CD14-positive monocyte (primary cell): ENCODE results near the gene SLC27A2. TPM values are rescaled to one million over a fixed set of nuclear protein-coding genes. Genes with fewer than 3 reads are reported as not detected.
A peak's percentile ranks its signal among the peaks of the same experiment; 100 is the strongest.

Experiments
- DNase-seq, 3 donors: peaks; one replicate each; pipeline ENCODE4 v3.0.0-alpha.2; 2011 to 2022
- H2AFZ ChIP-seq: 2 replicates; pipeline ENCODE4 v1.6.0; 2012; ENCODE audit warnings: mild to moderate bottlenecking, low read depth, low read length, inconsistent platforms; ENCODE audit not compliant: insufficient read depth, poor library complexity, severe bottlenecking
- H3K27ac ChIP-seq, 2 donors: 1 replicate in 1 of 2; 2 replicates in 1 of 2; pipeline ENCODE4 v1.5.1; 2012 to 2013; ENCODE audit warnings: low read length in 2 of 2, control low read depth in 1 of 2, inconsistent platforms in 1 of 2, low read depth in 1 of 2, mild to moderate bottlenecking in 1 of 2
- H3K27me3 ChIP-seq, 2 donors: one replicate each; pipeline versions ENCODE4 v1.6.0 to v1.6.1; 2011 to 2013; ENCODE audit warnings: low read length in 2 of 2; ENCODE audit not compliant: control insufficient read depth in 2 of 2, insufficient read depth in 2 of 2
- H3K36me3 ChIP-seq, 2 donors: replicated peaks in 1 of 2; 1 replicate in 1 of 2; 2 replicates in 1 of 2; pipeline versions ENCODE4 v1.5.1 to v1.6.1; 2012 to 2013; ENCODE audit warnings: low read length in 2 of 2, control low read depth in 1 of 2, inconsistent platforms in 1 of 2, mild to moderate bottlenecking in 1 of 2; ENCODE audit not compliant: insufficient read depth in 2 of 2, control insufficient read depth in 1 of 2
- H3K4me1 ChIP-seq, 2 donors: 1 replicate in 1 of 2; 2 replicates in 1 of 2; pipeline versions ENCODE4 v1.5.1 to v1.6.1; 2012 to 2013; ENCODE audit warnings: low read length in 2 of 2, control low read depth in 1 of 2, inconsistent platforms in 1 of 2, mild to moderate bottlenecking in 1 of 2, moderate library complexity in 1 of 2; ENCODE audit not compliant: insufficient read depth in 2 of 2, control insufficient read depth in 1 of 2
- H3K4me2 ChIP-seq: replicated peaks from 2 replicates; pipeline ENCODE3; 2012; ENCODE audit warnings: low read length, moderate library complexity, mild to moderate bottlenecking; ENCODE audit not compliant: poor library complexity, severe bottlenecking; ENCODE audit errors: extremely low read depth
- H3K4me3 ChIP-seq, 3 experiments: fragments of 200-600 bp in 1 of 3; sonication (generic) in 1 of 3; replicated peaks in 1 of 3; 1 replicate in 2 of 3; 2 replicates in 1 of 3; pipeline ENCODE4 v1.5.1; 2011 to 2013; ENCODE audit warnings: low read length in 3 of 3, mild to moderate bottlenecking in 3 of 3, control low read depth in 2 of 3, low read depth in 2 of 3, inconsistent platforms in 1 of 3, moderate library complexity in 1 of 3
- H3K79me2 ChIP-seq: 2 replicates; pipeline ENCODE4 v1.6.0; 2012; ENCODE audit warnings: mild to moderate bottlenecking, control low read depth, inconsistent platforms, low read length, moderate library complexity; ENCODE audit not compliant: insufficient read depth
- H3K9ac ChIP-seq: 2 replicates; pipeline ENCODE4 v1.6.0; 2017; ENCODE audit warnings: low read length, mild to moderate bottlenecking; ENCODE audit not compliant: insufficient read depth, poor library complexity, severe bottlenecking
- H3K9me3 ChIP-seq, 2 donors: replicated peaks in 1 of 2; 1 replicate in 1 of 2; 2 replicates in 1 of 2; pipeline versions ENCODE4 v1.5.1 to v1.6.1; 2012 to 2013; ENCODE audit warnings: low read length in 2 of 2, control low read depth in 1 of 2; ENCODE audit not compliant: control insufficient read depth in 1 of 2, insufficient read depth in 1 of 2
- H4K20me1 ChIP-seq: 2 replicates; pipeline ENCODE4 v1.6.0; 2012; ENCODE audit warnings: mild to moderate bottlenecking, low read length, control low read depth, moderate library complexity; ENCODE audit not compliant: insufficient read depth
- H3K27ac Mint-ChIP-seq, 7 donors: one replicate each; pipeline ENCODE4 v1.8.0; 2020; ENCODE audit warnings: mild to moderate bottlenecking in 7 of 7, mixed read lengths in 7 of 7, moderate library complexity in 6 of 7, inconsistent platforms in 2 of 7
- H3K27me3 Mint-ChIP-seq, 3 donors: one replicate each; pipeline ENCODE4 v1.8.0; 2021 to 2022; ENCODE audit warnings: low read depth in 3 of 3, mild to moderate bottlenecking in 3 of 3, mixed read lengths in 3 of 3, moderate library complexity in 3 of 3, inconsistent platforms in 1 of 3
- H3K36me3 Mint-ChIP-seq, 2 donors: one replicate each; pipeline ENCODE4 v1.8.0; 2020; ENCODE audit warnings: mixed read lengths in 2 of 2, inconsistent platforms in 1 of 2, mild to moderate bottlenecking in 1 of 2
- H3K4me1 Mint-ChIP-seq: one replicate; pipeline ENCODE4 v1.8.0; 2020; ENCODE audit warnings: mild to moderate bottlenecking, mixed read lengths
- H3K4me3 Mint-ChIP-seq, 2 donors: one replicate each; pipeline ENCODE4 v1.8.0; 2020; ENCODE audit warnings: mild to moderate bottlenecking in 2 of 2, mixed read lengths in 2 of 2, moderate library complexity in 1 of 2
- H3K9me3 Mint-ChIP-seq, 7 donors: one replicate each; pipeline ENCODE4 v1.8.0; 2020 to 2022; ENCODE audit warnings: mixed read lengths in 7 of 7, mild to moderate bottlenecking in 6 of 7, moderate library complexity in 6 of 7, inconsistent platforms in 2 of 7
- WGBS: methylation state at CpG from one replicate; pipeline ENCODE4 v1.1.5; 2013; ENCODE audit warnings: missing lambda C conversion rate; ENCODE audit not compliant: insufficient coverage; 5-methylcytosine and 5-hydroxymethylcytosine counted together
- intact Hi-C, 2 donors: fragments of 100-400 bp; cut with micrococcal nuclease; formaldehyde crosslinking; loops; one replicate each; pipeline versions ENCODE4 v1.15.0 to v1.15.1; 2023
- polyA plus RNA-seq, 3 donors: library from polyadenylated mRNA; depleted of rRNA in 1 of 3; unstranded in 2 of 3; stranded (reverse) in 1 of 3; fragments of 300-500 nt in 2 of 3; fragments of >200 nt in 1 of 3; fragmentation: Illumina TruSeq in 2 of 3; gene quantifications; 1 replicate in 2 of 3; 2 replicates in 1 of 3; pipeline ENCODE4 v1.2.3, GENCODE V29; 2012 to 2021
- TF ChIP-seq, protein P1 (sequence below): fragments of 200-600 bp; IDR thresholded peaks from one replicate; pipeline ENCODE4 v1.8.0; 2022; ENCODE audit warnings: antibody characterized with exemption, mild to moderate bottlenecking

The SLC27A2 gene
- polyA plus RNA-seq, 3 donors: 0.13 TPM; not detected in 2

DNA sequence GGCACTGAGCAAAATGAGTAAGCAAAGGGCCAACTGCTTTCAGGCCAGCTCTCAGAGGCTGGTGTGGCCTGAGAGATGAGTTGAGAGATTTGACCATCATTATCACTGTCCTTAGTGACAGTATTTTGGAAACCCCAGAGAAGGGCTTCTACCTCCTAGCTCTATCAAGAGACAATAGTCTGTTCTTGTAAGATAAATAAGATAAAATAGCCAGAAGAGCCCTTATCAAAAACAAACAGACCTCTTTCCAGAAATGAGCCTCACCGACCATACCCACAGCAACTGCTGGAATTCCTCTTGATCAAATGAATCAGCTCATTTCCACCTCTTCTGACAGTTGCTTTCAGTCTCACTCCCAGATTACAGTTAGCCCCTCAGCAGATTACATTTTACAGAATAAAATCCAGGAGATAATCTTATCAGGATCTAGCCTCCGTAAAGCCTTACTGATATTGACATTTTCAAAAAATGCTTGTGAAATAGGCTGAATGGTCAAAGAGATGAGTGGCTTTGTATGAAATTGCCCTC lies 79.0 kb downstream of the SLC27A2 start:
- H3K9ac ChIP-seq: no peak overlapping the region
- peaks cover 29 to 30% of the 10 kb centered on the region in 2 donors for H3K4me1 ChIP-seq
- 14% methylated on average over 1 of the region's 2 CpGs for WGBS
- no peak overlapping the region for H3K4me3 ChIP-seq
- intact Hi-C loops: no loop called here
- DNase-seq: no peak
- Mint-ChIP-seq H3K9me3 (peaks cover 0 to 2% (median 0%) of the 10 kb centered on the region in 7 donors), H3K27me3 (peaks cover 0 to 8% (median 0%) of the 10 kb centered on the region in 3 donors), H3K36me3 (no peaks in the 10 kb centered on the region), H3K4me1 (peaks cover 42% of the 10 kb centered on the region), H3K4me3 (no peak overlapping the region), H3K27ac (no peak overlapping the region)
- H4K20me1 ChIP-seq: no peaks in the 10 kb centered on the region
- no peaks in the 10 kb centered on the region for H3K36me3 ChIP-seq
- H3K79me2 ChIP-seq: no peaks in the 10 kb centered on the region
- TF ChIP-seq, protein P1, sequence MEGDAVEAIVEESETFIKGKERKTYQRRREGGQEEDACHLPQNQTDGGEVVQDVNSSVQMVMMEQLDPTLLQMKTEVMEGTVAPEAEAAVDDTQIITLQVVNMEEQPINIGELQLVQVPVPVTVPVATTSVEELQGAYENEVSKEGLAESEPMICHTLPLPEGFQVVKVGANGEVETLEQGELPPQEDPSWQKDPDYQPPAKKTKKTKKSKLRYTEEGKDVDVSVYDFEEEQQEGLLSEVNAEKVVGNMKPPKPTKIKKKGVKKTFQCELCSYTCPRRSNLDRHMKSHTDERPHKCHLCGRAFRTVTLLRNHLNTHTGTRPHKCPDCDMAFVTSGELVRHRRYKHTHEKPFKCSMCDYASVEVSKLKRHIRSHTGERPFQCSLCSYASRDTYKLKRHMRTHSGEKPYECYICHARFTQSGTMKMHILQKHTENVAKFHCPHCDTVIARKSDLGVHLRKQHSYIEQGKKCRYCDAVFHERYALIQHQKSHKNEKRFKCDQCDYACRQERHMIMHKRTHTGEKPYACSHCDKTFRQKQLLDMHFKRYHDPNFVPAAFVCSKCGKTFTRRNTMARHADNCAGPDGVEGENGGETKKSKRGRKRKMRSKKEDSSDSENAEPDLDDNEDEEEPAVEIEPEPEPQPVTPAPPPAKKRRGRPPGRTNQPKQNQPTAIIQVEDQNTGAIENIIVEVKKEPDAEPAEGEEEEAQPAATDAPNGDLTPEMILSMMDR: no peak
- H3K27ac ChIP-seq: no peak overlapping the region
- H2AFZ ChIP-seq: peak overlapping the region; percentile 7
- no peaks in the 10 kb centered on the region for H3K9me3 ChIP-seq
- H3K4me2 ChIP-seq: no peak overlapping the region
- no peaks in the 10 kb centered on the region for H3K27me3 ChIP-seq

DNA sequence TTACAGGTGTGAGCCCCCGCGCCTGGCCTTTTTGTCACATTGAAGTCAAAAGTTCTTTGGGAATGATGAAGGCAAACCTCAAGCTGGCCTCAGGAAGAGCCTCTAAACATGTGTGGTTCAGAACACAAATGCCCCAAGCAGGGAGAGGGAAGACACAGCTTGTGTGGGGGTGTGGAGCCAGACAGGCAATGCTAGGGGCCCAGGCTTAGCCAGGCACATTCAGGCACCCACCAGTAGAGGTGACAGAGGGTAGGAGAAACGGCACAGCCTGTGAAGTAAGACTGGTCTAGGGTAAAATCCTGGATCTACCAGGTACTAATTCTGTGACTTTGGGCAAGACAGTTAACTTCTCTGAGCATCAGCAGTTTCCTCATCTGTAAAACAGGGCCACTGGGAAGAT lies 80.0 kb downstream of the SLC27A2 start:
- H3K27ac ChIP-seq: no peak overlapping the region
- no peak overlapping the region for H2AFZ ChIP-seq
- no peaks in the 10 kb centered on the region for H3K79me2 ChIP-seq
- no peaks in the 10 kb centered on the region for H4K20me1 ChIP-seq
- Mint-ChIP-seq H3K4me3 (no peak overlapping the region), H3K4me1 (peaks cover 38% of the 10 kb centered on the region), H3K27ac (no peak overlapping the region), H3K27me3 (peaks cover 0 to 8% (median 2%) of the 10 kb centered on the region in 3 donors), H3K9me3 (peaks cover 0 to 3% (median 0%) of the 10 kb centered on the region in 7 donors), H3K36me3 (no peaks in the 10 kb centered on the region)
- H3K9ac ChIP-seq: no peak overlapping the region
- H3K9me3 ChIP-seq: no peaks in the 10 kb centered on the region
- WGBS: 94% methylated on average over 3 of the region's 3 CpGs
- H3K4me2 ChIP-seq: no peak overlapping the region
- no peaks in the 10 kb centered on the region for H3K36me3 ChIP-seq
- H3K4me1 ChIP-seq: peaks cover 25 to 29% of the 10 kb centered on the region in 2 donors
- H3K27me3 ChIP-seq: no peaks in the 10 kb centered on the region
- TF ChIP-seq, protein P1: no peak
- no peak for DNase-seq
- H3K4me3 ChIP-seq: no peak overlapping the region
- intact Hi-C loops: no loop called here
